Activated T-helper 1 cell treated with anti-CD3 and anti-CD28 coated beads, Interleukin-12 subunit alpha, Interleukin-12 subunit beta, Interleukin-2, Interleukin-4 antibody, amounts not matched to agents 30 ng/mL and 10 ng/mL and 1 ng/mL, durations not matched to agents 14 hours and 24 hours and 36 hours (primary cell): ENCODE measurements around the gene SLC15A2. TPM values are rescaled to one million over a fixed set of nuclear protein-coding genes. Genes with fewer than 3 reads are reported as not detected.

Experiments
- total RNA-seq: library from RNA; stranded (reverse); gene quantifications from 2 replicates; pipeline ENCODE4 v1.2.3, GENCODE V29; 2022

The SLC15A2 gene
- total RNA-seq, 1 donor from 2014 or later, result 3.2 TPM

Other genes starting within 250 kb of the SLC15A2 start
- gene HCLS1, start 233.5 kb upstream of the SLC15A2 start, total RNA-seq, result 234 and 235 TPM in 2 replicates
- gene GOLGB1, start 144.7 kb upstream of the SLC15A2 start, total RNA-seq, result 23.2 and 23.6 TPM in 2 replicates
- 45.2 and 50.4 TPM in 2 replicates for gene IQCB1, start 59.3 kb upstream of the SLC15A2 start, total RNA-seq
- gene EAF2, start 59.2 kb upstream of the SLC15A2 start, total RNA-seq, result 15.3 and 18.8 TPM in 2 replicates
- gene ILDR1, start 127.8 kb downstream of the SLC15A2 start, total RNA-seq, result 0.34 and 0.76 TPM in 2 replicates
- gene CD86, start 161.0 kb downstream of the SLC15A2 start, total RNA-seq, result 2.7 and 3.8 TPM in 2 replicates